Stimulated activated naive CD8-positive, alpha-beta T cell treated with anti-CD3 and anti-CD28 coated beads, Interleukin-15, Interleukin-2, amounts not matched to agents 100 U/mL and 50 U/mL, for 24 hours (primary cell): Measurements from ENCODE around the gene CFAP92.
"Not testable (repeated sequence)": the region's sequence is repeated elsewhere in the genome, so short reads cannot be mapped to it uniquely, and the experiment has no call there.

Experiments
- ATAC-seq: fragments of 150-1000 bp; cut with Tn5 transposase; one replicate; pipeline ENCODE4 v1.10.0; 2021
- DNase-seq: peaks from one replicate; pipeline ENCODE4 v3.0.0; 2021

Gene CFAP92

GRCh38 chr3:128936341-128936740, 57.5 kb downstream of the CFAP92 start:
- DNase-seq (no peak), ATAC-seq (no peak)

GRCh38 chr3:128935922-128936321, 58.0 kb downstream of the CFAP92 start:
- no peak for ATAC-seq
- DNase-seq, result no peak

- ATAC-seq (no peak), DNase-seq (no peak)
These were observed 60.0 kb downstream of the CFAP92 start for GRCh38 chr3:128933922-128934253.

- no peak for DNase-seq
- no peak for ATAC-seq
These were observed 60.5 kb downstream of the CFAP92 start for GRCh38 chr3:128933213-128933921.

GRCh38 chr3:128932516-128933212, 61.2 kb downstream of the CFAP92 start:
- DNase-seq (no peak), ATAC-seq (no peak)

- no peak for DNase-seq
- ATAC-seq, result no peak
These were observed 62.8 kb downstream of the CFAP92 start for GRCh38 chr3:128931046-128931445.

GRCh38 chr3:128929364-128929763, 64.5 kb downstream of the CFAP92 start:
- no peak for ATAC-seq

GRCh38 chr3:128923986-128924385, 69.9 kb downstream of the CFAP92 start:
- not testable (repeated sequence) for DNase-seq, ATAC-seq

More at GRCh38 chr3:128929364-128929763, 64.5 kb downstream of the CFAP92 start:
- no peak for DNase-seq

GRCh38 chr3:128923576-128923975, 70.3 kb downstream of the CFAP92 start:
- ATAC-seq, result no peak
- DNase-seq, result no peak

GRCh38 chr3:128922804-128923459, 70.9 kb downstream of the CFAP92 start:
- ATAC-seq, result peak; percentile 97
- DNase-seq, result peak; percentile 68

GRCh38 chr3:128919988-128920387, 73.9 kb downstream of the CFAP92 start:
- no peak for ATAC-seq

GRCh38 chr3:128917291-128917690, 76.6 kb downstream of the CFAP92 start:
- ATAC-seq (no peak), DNase-seq (no peak)

More at GRCh38 chr3:128919988-128920387, 73.9 kb downstream of the CFAP92 start:
- no peak for DNase-seq

- no peak for ATAC-seq
- DNase-seq, result no peak
These were observed 78.8 kb downstream of the CFAP92 start for GRCh38 chr3:128914966-128915645.

GRCh38 chr3:128911911-128912310, 82.0 kb downstream of the CFAP92 start:
- no peak for ATAC-seq
- DNase-seq, result no peak

GRCh38 chr3:128910006-128910405, 83.9 kb downstream of the CFAP92 start:
- DNase-seq (no peak), ATAC-seq (no peak)

GRCh38 chr3:128908951-128909350, 84.9 kb downstream of the CFAP92 start:
- DNase-seq, result no peak
- no peak for ATAC-seq

- no peak for DNase-seq
- ATAC-seq, result no peak
These were observed 86.0 kb downstream of the CFAP92 start for GRCh38 chr3:128907706-128908445.

GRCh38 chr3:128906804-128907525, 86.9 kb downstream of the CFAP92 start:
- ATAC-seq (no peak), DNase-seq (no peak)

GRCh38 chr3:128906031-128906803, 87.7 kb downstream of the CFAP92 start:
- ATAC-seq, result no peak
- DNase-seq, result no peak

- DNase-seq (no peak), ATAC-seq (no peak)
These were observed 90.4 kb downstream of the CFAP92 start for GRCh38 chr3:128903501-128903900.
